Measurements from ENCODE around the gene EIF4EBP3. TPM values are rescaled to one million over a fixed set of nuclear protein-coding genes. Genes with fewer than 3 reads are reported as not detected.
A peak's percentile ranks its signal among the peaks of the same experiment; 100 is the strongest.

The EIF4EBP3 gene
- total RNA-seq, 1 donor from 2014 or later, result 2.6 TPM

- no peaks in the 10 kb centered on the region for H3K36me3 ChIP-seq (ENCODE audit: control insufficient read depth, insufficient read depth, low read length)
- no peaks in the 10 kb centered on the region for H3K27me3 ChIP-seq (ENCODE audit: control insufficient read depth, insufficient read depth, low read length)
- FAIRE-seq (no peak), DNase-seq (ENCODE audit: low read depth) (peak; percentile 82)
- no peak for TF ChIP-seq CTCF (IDR thresholded peaks at IDR 0.05; ENCODE audit: insufficient read depth, low read length, severe bottlenecking)
- peak within 1 kb of the TSS; percentile 85 for H3K4me3 ChIP-seq (ENCODE audit: low read depth, low read length)
Measured at GRCh38 chr5:140557136-140557805, 9.8 kb downstream of the EIF4EBP3 start, which contains the start of gene SRA1. TSS of gene SRA1 (minus strand) at chr5:140557473. CDS start at chr5:140557452, 21 bp downstream.

GRCh38 chr5:140557965-140558364 lies 10.5 kb downstream of the EIF4EBP3 start:
- H3K4me3 ChIP-seq (ENCODE audit: low read depth, low read length), result no peak overlapping the region
- FAIRE-seq, result no peak
- H3K36me3 ChIP-seq (ENCODE audit: control insufficient read depth, insufficient read depth, low read length), result no peaks in the 10 kb centered on the region
- no peak for DNase-seq (ENCODE audit: low read depth)
- H3K27me3 ChIP-seq (ENCODE audit: control insufficient read depth, insufficient read depth, low read length), result no peaks in the 10 kb centered on the region
- no peak for TF ChIP-seq CTCF (IDR thresholded peaks at IDR 0.05; ENCODE audit: insufficient read depth, low read length, severe bottlenecking)

- TF ChIP-seq CTCF (IDR thresholded peaks at IDR 0.05; ENCODE audit: insufficient read depth, low read length, severe bottlenecking), result no peak
- Histone ChIP-seq H3K4me3 (ENCODE audit: low read depth, low read length) (no peak overlapping the region), H3K36me3 (ENCODE audit: control insufficient read depth, insufficient read depth, low read length) (no peaks in the 10 kb centered on the region), H3K27me3 (ENCODE audit: control insufficient read depth, insufficient read depth, low read length) (no peaks in the 10 kb centered on the region)
- FAIRE-seq, result no peak
- no peak for DNase-seq (ENCODE audit: low read depth)
Measured at GRCh38 chr5:140558542-140558941, 11.1 kb downstream of the EIF4EBP3 start.

- H3K36me3 ChIP-seq (ENCODE audit: control insufficient read depth, insufficient read depth, low read length), result no peaks in the 10 kb centered on the region
- DNase-seq (ENCODE audit: low read depth) (no peak), FAIRE-seq (no peak)
- TF ChIP-seq CTCF (IDR thresholded peaks at IDR 0.05; ENCODE audit: insufficient read depth, low read length, severe bottlenecking), result no peak
- H3K27me3 ChIP-seq (ENCODE audit: control insufficient read depth, insufficient read depth, low read length), result no peaks in the 10 kb centered on the region
- no peak overlapping the region for H3K4me3 ChIP-seq (ENCODE audit: low read depth, low read length)
Measured at GRCh38 chr5:140560227-140560626, 12.8 kb downstream of the EIF4EBP3 start.

GRCh38 chr5:140561753-140562523 lies 14.5 kb downstream of the EIF4EBP3 start:
- Histone ChIP-seq H3K4me3 (ENCODE audit: low read depth, low read length) (no peak overlapping the region), H3K27me3 (ENCODE audit: control insufficient read depth, insufficient read depth, low read length) (no peaks in the 10 kb centered on the region), H3K36me3 (ENCODE audit: control insufficient read depth, insufficient read depth, low read length) (peaks cover 6% of the 10 kb centered on the region)
- no peak for TF ChIP-seq CTCF (IDR thresholded peaks at IDR 0.05; ENCODE audit: insufficient read depth, low read length, severe bottlenecking)
- DNase-seq (ENCODE audit: low read depth) (no peak), FAIRE-seq (no peak)

Data from bronchial epithelial cell (primary cell).